SK-N-SH (cell line): ENCODE measurements around the gene HNRNPAB. TPM values are rescaled to one million over a fixed set of nuclear protein-coding genes. Genes with fewer than 3 reads are reported as not detected.

Experiments
- CTCF ChIA-PET: fragments of 300-600, 350-600 bp; formaldehyde crosslinking; extraction: SDS; loops from one replicate; lab custom pipeline; 2021; lab: Yijun Ruan, JAX
- POLR2A ChIA-PET: fragments of 350-600 bp; sonication (Branson Sonifier 250); formaldehyde crosslinking; extraction: SDS; loops from one replicate; lab custom pipeline; 2020; ENCODE audit warnings: antibody characterized with exemption, inconsistent platforms; lab: Yijun Ruan, JAX
- DNase-seq: peaks from one replicate; pipeline ENCODE4 v3.0.0; 2012
- H2AFZ ChIP-seq: fragments of 200-600 bp; sonication (generic); 2 replicates; pipeline ENCODE4 v1.8.1; 2016; ENCODE audit warnings: antibody characterized with exemption, mild to moderate bottlenecking, low read depth
- H3F3A ChIP-seq: fragments of 200-600 bp; sonication (generic); replicated peaks from 2 replicates; pipeline ENCODE3; 2016; ENCODE audit warnings: antibody characterized with exemption, mild to moderate bottlenecking; ENCODE audit not compliant: insufficient read depth
- H3K27ac ChIP-seq, 2 experiments: fragments of 200-500 bp in 1 of 2; fragments of 200-600 bp in 1 of 2; sonication (Bioruptor generic) in 1 of 2; sonication (generic), shearing (Covaris generic) in 1 of 2; 2 replicates each; pipeline versions ENCODE4 v1.5.1 to v1.6.1; 2014 to 2016; ENCODE audit warnings: low read depth in 2 of 2, inconsistent platforms in 1 of 2, low read length in 1 of 2, mild to moderate bottlenecking in 1 of 2, mixed read lengths in 1 of 2
- H3K27me3 ChIP-seq: fragments of 200-600 bp; sonication (generic), shearing (Covaris generic); 2 replicates; pipeline ENCODE4 v1.6.1; 2016; ENCODE audit warnings: mixed run types; ENCODE audit not compliant: insufficient read depth
- H3K36me3 ChIP-seq, 2 experiments: fragments of 200-500 bp in 1 of 2; fragments of 200-600 bp in 1 of 2; sonication (Bioruptor generic) in 1 of 2; sonication (generic) in 1 of 2; replicated peaks in 1 of 2; 2 replicates each; pipeline versions ENCODE3 to v1.5.1; 2014 to 2016; ENCODE audit warnings: low read length in 1 of 2, mild to moderate bottlenecking in 1 of 2; ENCODE audit not compliant: insufficient read depth in 2 of 2, control insufficient read depth in 1 of 2
- H3K4me1 ChIP-seq, 2 experiments: fragments of 200-500 bp in 1 of 2; fragments of 200-600 bp in 1 of 2; sonication (Bioruptor generic) in 1 of 2; sonication (generic), shearing (Covaris generic) in 1 of 2; 2 replicates each; pipeline versions ENCODE4 v1.5.1 to v1.6.1; 2014 to 2016; ENCODE audit warnings: low read depth in 1 of 2, low read length in 1 of 2, mixed run types in 1 of 2; ENCODE audit not compliant: insufficient read depth in 2 of 2, control insufficient read depth in 1 of 2
- H3K4me2 ChIP-seq: fragments of 200-600 bp; sonication (generic), shearing (Covaris generic); 2 replicates; pipeline ENCODE4 v1.6.1; 2017; ENCODE audit warnings: mixed run types
- H3K4me3 ChIP-seq, 2 experiments: fragments of 200-500 bp in 1 of 2; fragments of 200-600 bp in 1 of 2; sonication (Bioruptor generic) in 1 of 2; sonication (generic), shearing (Covaris generic) in 1 of 2; 2 replicates each; pipeline versions ENCODE4 v1.5.1 to v1.8.1; 2014 to 2016; ENCODE audit warnings: low read depth in 2 of 2, inconsistent platforms in 1 of 2, low read length in 1 of 2, mild to moderate bottlenecking in 1 of 2, mixed read lengths in 1 of 2, moderate library complexity in 1 of 2
- H3K79me2 ChIP-seq: fragments of 200-600 bp; sonication (generic); 2 replicates; pipeline ENCODE4 v1.8.1; 2017; ENCODE audit warnings: mild to moderate bottlenecking; ENCODE audit not compliant: insufficient read depth
- H3K9ac ChIP-seq: fragments of 200-600 bp; sonication (generic); 2 replicates; pipeline ENCODE4 v1.6.1; 2017; ENCODE audit warnings: mixed run types
- H3K9me2 ChIP-seq: fragments of 200-600 bp; sonication (generic); 2 replicates; pipeline ENCODE4 v1.6.1; 2017; ENCODE audit warnings: mixed run types
- H3K9me3 ChIP-seq: fragments of 200-600 bp; sonication (generic); 2 replicates; pipeline ENCODE4 v1.6.1; 2017; ENCODE audit warnings: mixed run types, mild to moderate bottlenecking, moderate library complexity
- H4K20me1 ChIP-seq: fragments of 200-600 bp; sonication (generic); 2 replicates; pipeline ENCODE4 v1.6.1; 2017; ENCODE audit warnings: mild to moderate bottlenecking, mixed run types; ENCODE audit not compliant: insufficient read depth
- ELF1 ChIP-seq: IDR thresholded peaks from 2 replicates; pipeline ENCODE4 v1.4.0; 2012
- EZH2phosphoT487 ChIP-seq: fragments of 200-600 bp; sonication (generic); IDR thresholded peaks from 2 replicates; pipeline ENCODE4 v1.6.1; 2017; ENCODE audit warnings: low read depth, mixed run types, mild to moderate bottlenecking, antibody characterized with exemption, moderate library complexity, borderline replicate concordance
- FOXJ3 ChIP-seq: sonication (generic); formaldehyde crosslinking; IDR thresholded peaks from 2 replicates; pipeline ENCODE4 v1.5.1; 2020; ENCODE audit warnings: mild to moderate bottlenecking, missing genetic modification reagents
- GABPA ChIP-seq: IDR thresholded peaks from 2 replicates; pipeline ENCODE4 v1.4.0; 2012; ENCODE audit warnings: low read depth, mild to moderate bottlenecking
- GATA2 ChIP-seq: sonication (generic); formaldehyde crosslinking; IDR thresholded peaks from 2 replicates; pipeline ENCODE4 v1.5.0; 2020; ENCODE audit warnings: mild to moderate bottlenecking, missing genetic modification reagents
- MEF2A ChIP-seq: IDR thresholded peaks from 2 replicates; pipeline ENCODE4 v1.4.0; 2012; ENCODE audit warnings: low read depth, borderline replicate concordance
- MXI1 ChIP-seq: IDR thresholded peaks from 2 replicates; pipeline ENCODE4 v1.6.1; 2012; ENCODE audit warnings: mild to moderate bottlenecking, low read depth, low read length, improper control_type of control experiment
- POLR2AphosphoS5 ChIP-seq: IDR thresholded peaks from 2 replicates; pipeline ENCODE4 v1.6.1; 2012; ENCODE audit warnings: low read depth, low read length
- RAD21 ChIP-seq: IDR thresholded peaks from 2 replicates; pipeline ENCODE4 v1.6.1; 2012; ENCODE audit warnings: mild to moderate bottlenecking, low read length
- RXRA ChIP-seq: IDR thresholded peaks from 2 replicates; pipeline ENCODE4 v1.4.0; 2012; ENCODE audit warnings: low read depth, mild to moderate bottlenecking, borderline replicate concordance
- SIN3A ChIP-seq: IDR thresholded peaks from 2 replicates; pipeline ENCODE4 v1.6.1; 2012; ENCODE audit warnings: low read depth, mild to moderate bottlenecking, low read length, moderate library complexity, borderline replicate concordance
- TAF1 ChIP-seq: IDR thresholded peaks from 2 replicates; pipeline ENCODE4 v1.6.1; 2012; ENCODE audit warnings: low read depth, mild to moderate bottlenecking, low read length, moderate library complexity, borderline replicate concordance
- TCF12 ChIP-seq: IDR thresholded peaks from 2 replicates; pipeline ENCODE4 v1.4.0; 2012
- YY1 ChIP-seq: IDR thresholded peaks from 2 replicates; pipeline ENCODE4 v1.4.0; 2012; ENCODE audit warnings: low read depth, mild to moderate bottlenecking
- WGBS: methylation state at CpG from one replicate; pipeline ENCODE4 v1.1.6; 2017; ENCODE audit warnings: low lambda C conversion rate; 5-methylcytosine and 5-hydroxymethylcytosine counted together
- polyA plus RNA-seq, 3 experiments: library from polyadenylated mRNA; depleted of rRNA; stranded (reverse); fragments of >200 nt; gene quantifications; 2 replicates each; pipeline ENCODE4 v1.2.3, GENCODE V29; 2012
- TF ChIP-seq, protein P1 (sequence below): fragments of 200-600 bp; sonication (generic); IDR thresholded peaks from 2 replicates; pipeline ENCODE4 v1.6.1; 2017; ENCODE audit warnings: antibody characterized with exemption, mild to moderate bottlenecking, moderate library complexity
- TF ChIP-seq, protein P2 (sequence below): IDR thresholded peaks from 2 replicates; pipeline ENCODE4 v1.6.1; 2012; ENCODE audit warnings: mild to moderate bottlenecking, low read depth, low read length, moderate library complexity
- TF ChIP-seq, protein P3 (sequence below): IDR thresholded peaks from 2 replicates; pipeline ENCODE4; 2012
- TF ChIP-seq, protein P4 (sequence below): fragments of 150-350 bp; IDR thresholded peaks from 2 replicates; pipeline ENCODE4 v1.6.1; 2017; ENCODE audit warnings: antibody characterized with exemption, low read length, low read depth, borderline replicate concordance

HNRNPAB gene
- polyA plus RNA-seq, 1 of the 3 experiments (the other 2 are of a cell fraction): 164 TPM

DNA sequence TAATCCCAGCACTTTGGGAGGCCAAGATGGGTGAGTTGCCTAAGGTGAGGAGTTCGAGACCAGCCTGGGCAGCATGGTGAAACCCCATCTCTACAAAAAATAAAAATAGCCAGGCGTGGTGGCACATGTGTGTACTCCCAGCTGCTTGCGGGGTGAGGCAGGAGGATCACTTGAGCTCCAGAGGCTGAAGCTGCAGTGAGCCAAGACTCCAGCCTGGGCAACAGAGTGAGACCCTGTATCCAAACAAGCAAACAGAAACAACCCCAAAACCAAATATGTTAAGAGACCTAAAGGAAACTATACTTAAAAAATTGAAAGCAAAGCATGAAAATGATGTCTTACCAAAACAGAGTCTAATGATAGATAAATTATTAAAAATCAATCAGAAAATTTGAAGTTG lies 12.4 kb downstream of the HNRNPAB start:
- 90% methylated on average over 3 of the region's 3 CpGs for WGBS
- H3K9me3 ChIP-seq: no peaks in the 10 kb centered on the region
- CTCF ChIA-PET: interaction anchor here (0.9 to 1.9 kb wide), 3 partner anchors 16 to 373 kb away, joined by 3 to 6 read pairs (median 4); partner anchors contain the start of genes COL23A1 and PHYKPL
- H3K36me3 ChIP-seq: peaks cover 27 to 47% of the 10 kb centered on the region in 2 experiments
- no peak overlapping the region for H2AFZ ChIP-seq
- H3K9me2 ChIP-seq: no peaks in the 10 kb centered on the region
- H3K4me1 ChIP-seq: peaks cover 0 to 12% of the 10 kb centered on the region in 2 experiments; a peak in 1 of 4 replicates
- H3K79me2 ChIP-seq: peaks cover 12% of the 10 kb centered on the region
- peaks cover 15% of the 10 kb centered on the region for H3F3A ChIP-seq
- TF ChIP-seq GATA2 (CRISPR knock-in tag): no peak
- TF ChIP-seq ELF1: no peak
- TF ChIP-seq MEF2A: no peak
- no peak for TF ChIP-seq POLR2AphosphoS5
- no peak for TF ChIP-seq GABPA
- TF ChIP-seq, protein P1, sequence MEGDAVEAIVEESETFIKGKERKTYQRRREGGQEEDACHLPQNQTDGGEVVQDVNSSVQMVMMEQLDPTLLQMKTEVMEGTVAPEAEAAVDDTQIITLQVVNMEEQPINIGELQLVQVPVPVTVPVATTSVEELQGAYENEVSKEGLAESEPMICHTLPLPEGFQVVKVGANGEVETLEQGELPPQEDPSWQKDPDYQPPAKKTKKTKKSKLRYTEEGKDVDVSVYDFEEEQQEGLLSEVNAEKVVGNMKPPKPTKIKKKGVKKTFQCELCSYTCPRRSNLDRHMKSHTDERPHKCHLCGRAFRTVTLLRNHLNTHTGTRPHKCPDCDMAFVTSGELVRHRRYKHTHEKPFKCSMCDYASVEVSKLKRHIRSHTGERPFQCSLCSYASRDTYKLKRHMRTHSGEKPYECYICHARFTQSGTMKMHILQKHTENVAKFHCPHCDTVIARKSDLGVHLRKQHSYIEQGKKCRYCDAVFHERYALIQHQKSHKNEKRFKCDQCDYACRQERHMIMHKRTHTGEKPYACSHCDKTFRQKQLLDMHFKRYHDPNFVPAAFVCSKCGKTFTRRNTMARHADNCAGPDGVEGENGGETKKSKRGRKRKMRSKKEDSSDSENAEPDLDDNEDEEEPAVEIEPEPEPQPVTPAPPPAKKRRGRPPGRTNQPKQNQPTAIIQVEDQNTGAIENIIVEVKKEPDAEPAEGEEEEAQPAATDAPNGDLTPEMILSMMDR: no peak
- no peak for TF ChIP-seq FOXJ3 (CRISPR knock-in tag)
- no peak for TF ChIP-seq SIN3A
- TF ChIP-seq TCF12: no peak
- no peak for TF ChIP-seq RXRA
- TF ChIP-seq, protein P2, sequence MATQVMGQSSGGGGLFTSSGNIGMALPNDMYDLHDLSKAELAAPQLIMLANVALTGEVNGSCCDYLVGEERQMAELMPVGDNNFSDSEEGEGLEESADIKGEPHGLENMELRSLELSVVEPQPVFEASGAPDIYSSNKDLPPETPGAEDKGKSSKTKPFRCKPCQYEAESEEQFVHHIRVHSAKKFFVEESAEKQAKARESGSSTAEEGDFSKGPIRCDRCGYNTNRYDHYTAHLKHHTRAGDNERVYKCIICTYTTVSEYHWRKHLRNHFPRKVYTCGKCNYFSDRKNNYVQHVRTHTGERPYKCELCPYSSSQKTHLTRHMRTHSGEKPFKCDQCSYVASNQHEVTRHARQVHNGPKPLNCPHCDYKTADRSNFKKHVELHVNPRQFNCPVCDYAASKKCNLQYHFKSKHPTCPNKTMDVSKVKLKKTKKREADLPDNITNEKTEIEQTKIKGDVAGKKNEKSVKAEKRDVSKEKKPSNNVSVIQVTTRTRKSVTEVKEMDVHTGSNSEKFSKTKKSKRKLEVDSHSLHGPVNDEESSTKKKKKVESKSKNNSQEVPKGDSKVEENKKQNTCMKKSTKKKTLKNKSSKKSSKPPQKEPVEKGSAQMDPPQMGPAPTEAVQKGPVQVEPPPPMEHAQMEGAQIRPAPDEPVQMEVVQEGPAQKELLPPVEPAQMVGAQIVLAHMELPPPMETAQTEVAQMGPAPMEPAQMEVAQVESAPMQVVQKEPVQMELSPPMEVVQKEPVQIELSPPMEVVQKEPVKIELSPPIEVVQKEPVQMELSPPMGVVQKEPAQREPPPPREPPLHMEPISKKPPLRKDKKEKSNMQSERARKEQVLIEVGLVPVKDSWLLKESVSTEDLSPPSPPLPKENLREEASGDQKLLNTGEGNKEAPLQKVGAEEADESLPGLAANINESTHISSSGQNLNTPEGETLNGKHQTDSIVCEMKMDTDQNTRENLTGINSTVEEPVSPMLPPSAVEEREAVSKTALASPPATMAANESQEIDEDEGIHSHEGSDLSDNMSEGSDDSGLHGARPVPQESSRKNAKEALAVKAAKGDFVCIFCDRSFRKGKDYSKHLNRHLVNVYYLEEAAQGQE: no peak
- no peak for TF ChIP-seq EZH2phosphoT487
- TF ChIP-seq, protein P3, sequence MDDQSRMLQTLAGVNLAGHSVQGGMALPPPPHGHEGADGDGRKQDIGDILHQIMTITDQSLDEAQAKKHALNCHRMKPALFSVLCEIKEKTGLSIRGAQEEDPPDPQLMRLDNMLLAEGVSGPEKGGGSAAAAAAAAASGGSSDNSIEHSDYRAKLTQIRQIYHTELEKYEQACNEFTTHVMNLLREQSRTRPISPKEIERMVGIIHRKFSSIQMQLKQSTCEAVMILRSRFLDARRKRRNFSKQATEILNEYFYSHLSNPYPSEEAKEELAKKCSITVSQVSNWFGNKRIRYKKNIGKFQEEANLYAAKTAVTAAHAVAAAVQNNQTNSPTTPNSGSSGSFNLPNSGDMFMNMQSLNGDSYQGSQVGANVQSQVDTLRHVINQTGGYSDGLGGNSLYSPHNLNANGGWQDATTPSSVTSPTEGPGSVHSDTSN: no peak
- TF ChIP-seq, protein P4, sequence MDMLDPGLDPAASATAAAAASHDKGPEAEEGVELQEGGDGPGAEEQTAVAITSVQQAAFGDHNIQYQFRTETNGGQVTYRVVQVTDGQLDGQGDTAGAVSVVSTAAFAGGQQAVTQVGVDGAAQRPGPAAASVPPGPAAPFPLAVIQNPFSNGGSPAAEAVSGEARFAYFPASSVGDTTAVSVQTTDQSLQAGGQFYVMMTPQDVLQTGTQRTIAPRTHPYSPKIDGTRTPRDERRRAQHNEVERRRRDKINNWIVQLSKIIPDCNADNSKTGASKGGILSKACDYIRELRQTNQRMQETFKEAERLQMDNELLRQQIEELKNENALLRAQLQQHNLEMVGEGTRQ: no peak
- no peak for TF ChIP-seq RAD21
- TF ChIP-seq MXI1: no peak
- no peak for TF ChIP-seq YY1
- no peak for TF ChIP-seq TAF1
- H3K4me3 ChIP-seq: no peak overlapping the region
- H3K4me2 ChIP-seq: no peak overlapping the region
- peaks cover 20% of the 10 kb centered on the region; the same call in 1 of the 2 replicates for H4K20me1 ChIP-seq
- POLR2A ChIA-PET: interaction anchor here (1.3 kb wide), 1 partner anchor 14 kb away, joined by 4 read pairs; no protein-coding TSS in a partner anchor
- H3K27me3 ChIP-seq: no peaks in the 10 kb centered on the region
- no peak overlapping the region for H3K9ac ChIP-seq
- no peak overlapping the region for H3K27ac ChIP-seq
- no peak for DNase-seq
